Activated CD4-positive, alpha-beta T cell treated with anti-CD3 and anti-CD28 coated beads for 4 hours (primary cell): ENCODE data around the gene STIM1.
A peak's percentile ranks its signal among the peaks of the same experiment; 100 is the strongest.
"Not testable (repeated sequence)": the region's sequence is repeated elsewhere in the genome, so short reads cannot be mapped to it uniquely, and the experiment has no call there.

ENCODE experiments used
- DNase-seq, 2 donors: peaks; one replicate each; pipeline ENCODE4 v3.0.0-alpha.2; 2020

Gene STIM1

DNA sequence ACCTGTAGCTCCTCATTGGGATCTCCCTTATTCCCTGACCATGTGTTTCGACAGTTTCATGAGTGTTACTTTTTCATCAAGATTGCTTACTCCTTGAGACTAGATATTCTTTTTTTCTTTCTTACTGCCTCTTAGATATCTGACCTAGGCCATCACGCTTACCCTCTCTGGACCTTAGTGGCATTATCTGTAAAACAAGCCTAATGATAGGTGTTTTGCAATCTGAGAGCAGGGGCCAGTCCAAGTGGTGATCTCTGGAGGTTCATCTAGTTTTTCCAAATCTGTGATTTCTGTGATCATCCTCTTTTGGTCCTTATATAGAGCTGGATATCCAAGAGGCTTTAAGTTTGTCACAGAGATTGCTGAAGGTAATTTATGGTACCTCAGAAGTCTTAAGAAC is 34.5 kb downstream of the STIM1 start:
- no peak for DNase-seq

DNA sequence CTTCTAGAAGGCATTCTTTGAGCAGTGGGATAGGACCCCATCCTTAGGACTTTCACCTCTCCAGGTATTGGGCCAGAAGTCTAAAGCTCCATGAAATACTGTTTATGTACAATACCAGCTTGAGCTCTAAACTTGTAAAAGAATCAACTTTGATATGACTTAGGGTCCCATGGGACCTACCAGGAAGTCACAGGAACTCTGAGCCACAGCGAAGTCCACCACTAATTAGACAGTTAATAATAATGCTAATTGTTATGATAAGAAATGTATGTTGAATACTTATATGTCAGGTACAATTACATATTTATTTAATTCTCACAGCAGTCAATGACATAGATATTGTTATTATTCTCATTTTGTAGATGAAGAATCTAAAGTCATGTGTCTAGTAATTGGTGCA is 35.3 kb downstream of the STIM1 start:
- no peak for DNase-seq

DNA sequence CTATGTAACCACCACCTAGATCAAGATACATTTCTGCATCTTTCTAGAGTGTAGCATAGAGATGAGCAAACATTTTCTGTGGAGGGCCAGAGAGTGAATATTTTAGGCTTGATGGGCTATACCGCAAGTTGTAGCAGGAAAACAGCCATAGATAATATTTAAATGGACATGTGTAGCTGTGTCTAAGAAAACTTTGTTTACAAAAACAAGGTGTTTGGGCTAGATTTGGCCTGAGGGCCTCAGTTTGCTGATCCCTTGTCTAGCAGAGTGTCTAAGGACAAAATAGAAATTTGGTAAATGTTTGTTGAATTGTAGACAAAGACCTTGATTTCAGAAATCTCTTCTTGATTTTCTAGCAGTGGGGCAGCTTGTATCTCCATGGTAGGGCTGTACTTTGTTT is 36.3 kb downstream of the STIM1 start:
- no peak for DNase-seq

DNA sequence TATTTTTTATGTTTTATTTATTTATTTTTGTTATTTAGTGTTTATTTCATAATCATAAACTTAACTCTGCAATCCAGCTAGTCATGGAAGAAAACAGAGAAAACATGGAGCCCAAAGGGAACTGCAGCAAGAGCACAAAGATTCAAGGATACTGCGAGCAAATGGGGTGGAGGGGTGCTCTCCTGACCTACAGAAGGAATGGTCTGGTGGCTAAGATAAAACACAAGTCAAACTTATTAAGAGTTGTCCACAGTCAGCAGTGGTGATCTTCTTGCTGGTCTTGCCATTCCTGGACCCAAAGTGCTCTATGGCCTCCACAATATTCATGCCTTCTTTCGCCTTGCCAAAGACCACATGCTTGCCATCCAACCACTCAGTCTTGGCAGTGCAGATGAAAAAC is 36.7 kb downstream of the STIM1 start:
- no peak for DNase-seq

DNA sequence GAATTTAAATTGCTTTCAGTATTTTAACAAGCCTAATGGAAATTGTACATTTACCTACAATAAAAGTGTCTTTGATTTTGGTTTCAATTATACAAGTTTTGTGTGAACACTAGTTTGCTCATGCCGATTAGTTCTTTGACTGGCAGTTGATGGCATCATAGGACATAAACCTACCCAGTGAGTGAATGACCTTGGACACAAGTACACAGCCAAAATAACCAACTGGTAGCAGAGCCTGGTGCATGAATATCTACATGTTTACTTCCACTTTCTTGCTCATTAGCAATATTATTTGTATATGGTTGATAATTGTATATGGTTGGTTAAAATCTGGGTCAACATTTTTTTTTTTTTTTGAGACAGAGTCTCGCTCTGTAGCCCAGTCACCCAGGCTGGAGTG is 37.8 kb downstream of the STIM1 start:
- DNase-seq, result no peak

- no peak for DNase-seq
Measured at GRCh38 chr11:3894128-3894731, 38.8 kb downstream of the STIM1 start.

GRCh38 chr11:3896644-3897043 is 41.2 kb downstream of the STIM1 start:
- no peak for DNase-seq

DNA sequence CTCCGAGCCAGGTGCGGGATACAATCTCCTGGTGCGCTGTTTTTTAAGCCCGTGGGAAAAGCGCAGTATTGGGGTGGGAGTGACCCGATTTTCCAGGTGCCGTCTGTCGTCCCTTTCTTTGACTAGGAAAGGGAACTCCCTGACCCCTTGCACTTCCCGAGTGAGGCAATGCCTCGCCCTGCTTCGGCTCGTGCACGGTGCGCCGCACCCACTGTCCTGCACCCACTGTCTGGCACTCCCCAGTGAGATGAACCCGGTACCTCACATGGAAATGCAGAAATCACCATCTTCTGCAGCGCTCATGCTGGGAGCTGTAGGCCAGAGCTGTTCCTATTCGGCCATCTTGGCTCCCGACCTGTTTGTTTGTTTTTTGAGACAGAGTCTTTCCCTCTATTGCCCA is 44.8 kb downstream of the STIM1 start:
- not testable (repeated sequence) for DNase-seq

- no peak for DNase-seq
Measured at GRCh38 chr11:3901249-3902025, 46.0 kb downstream of the STIM1 start.

GRCh38 chr11:3902441-3902840 is 47.0 kb downstream of the STIM1 start:
- no peak for DNase-seq

- no peak for DNase-seq
Measured at GRCh38 chr11:3903207-3903896, 47.9 kb downstream of the STIM1 start.

DNA sequence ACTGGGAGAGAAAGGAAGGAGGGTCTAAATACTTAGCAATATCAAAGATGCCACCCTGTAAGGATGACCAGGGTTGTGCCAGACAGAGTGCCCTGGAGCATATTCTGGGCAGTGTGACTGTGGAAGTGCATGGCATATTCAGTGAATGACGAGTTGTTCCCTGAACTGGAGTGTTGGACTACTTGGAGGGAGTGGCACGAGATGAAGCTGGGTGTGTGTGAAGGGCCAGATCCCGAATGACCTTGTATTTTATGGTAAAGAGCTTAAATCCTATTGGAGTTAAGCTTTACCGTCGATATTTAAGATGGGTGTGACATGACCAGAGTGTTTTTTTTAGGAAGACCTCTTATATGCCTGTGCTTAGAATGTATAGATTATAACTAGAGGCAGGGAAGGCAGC is 48.8 kb downstream of the STIM1 start:
- no peak for DNase-seq

GRCh38 chr11:3905080-3905953 is 49.9 kb downstream of the STIM1 start:
- peak; percentile 61 to 71 for DNase-seq

- no peak for DNase-seq
Measured at GRCh38 chr11:3906166-3906565, 50.7 kb downstream of the STIM1 start.

DNA sequence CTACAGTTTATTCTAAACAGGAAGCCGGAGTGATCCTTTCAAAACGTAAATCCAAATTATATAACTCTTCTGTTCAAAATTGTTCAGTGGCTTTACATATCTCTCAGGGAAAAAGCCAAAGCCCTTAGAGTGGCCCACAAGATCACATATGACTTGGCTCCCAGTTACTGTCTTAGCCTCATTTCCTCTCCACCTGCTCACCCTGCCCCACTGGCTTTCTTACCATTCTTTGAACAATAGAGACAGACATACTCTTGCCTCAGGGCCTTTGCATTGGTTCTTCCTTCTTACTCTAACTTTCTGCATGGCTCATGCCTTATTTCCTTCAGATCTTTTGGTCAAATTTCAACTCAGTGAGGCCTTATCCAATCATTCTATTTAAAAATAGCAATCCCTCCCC is 52.1 kb downstream of the STIM1 start:
- no peak for DNase-seq

GRCh38 chr11:3909901-3910300 is 54.4 kb downstream of the STIM1 start:
- no peak for DNase-seq

DNA sequence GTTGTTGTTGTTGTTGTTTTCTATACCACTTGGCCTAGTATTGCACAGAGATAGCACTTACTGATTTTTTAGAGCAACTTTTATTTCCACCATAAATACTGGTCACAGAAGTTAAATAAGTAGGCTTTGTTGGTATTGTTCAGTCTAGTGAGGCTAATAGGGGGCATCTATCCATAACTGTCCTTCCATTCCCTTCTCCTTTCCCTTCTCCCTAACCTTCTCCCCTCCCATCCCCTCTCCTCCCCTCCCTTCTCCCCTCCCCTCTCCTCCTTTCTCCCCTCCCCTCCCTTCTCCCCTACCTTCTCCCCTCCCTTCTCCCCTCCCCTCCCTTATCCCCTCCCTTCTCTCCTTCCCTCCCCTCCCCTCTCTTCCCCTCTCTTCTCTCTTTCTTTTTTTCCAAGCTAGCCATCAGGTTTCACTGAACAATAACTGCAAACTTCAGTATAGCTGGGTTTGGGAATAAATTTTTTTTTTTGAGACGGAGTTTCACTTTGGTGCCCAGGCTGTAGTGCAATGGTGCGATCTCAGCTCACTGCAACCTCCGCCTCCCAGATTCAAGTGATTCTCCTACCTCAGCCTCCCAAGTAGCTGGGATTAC is 56.5 kb downstream of the STIM1 start:
- DNase-seq, result no peak

GRCh38 chr11:3913921-3914320 is 58.5 kb downstream of the STIM1 start:
- DNase-seq, result no peak

- no peak for DNase-seq
Measured at GRCh38 chr11:3914805-3915204, 59.3 kb downstream of the STIM1 start.

- peak in 1 of 2 donors; percentile 34 for DNase-seq
Measured at GRCh38 chr11:3916962-3917361, 61.5 kb downstream of the STIM1 start.

- peak; percentile 68 to 76 for DNase-seq
Measured at GRCh38 chr11:3920148-3920852, 64.8 kb downstream of the STIM1 start.

- DNase-seq, result no peak
Measured at GRCh38 chr11:3922056-3922455, 66.6 kb downstream of the STIM1 start.
